ENCODE results near the gene DNAJB6. TPM values are rescaled to one million over a fixed set of nuclear protein-coding genes. Genes with fewer than 3 reads are reported as not detected.

The DNAJB6 gene
- total and polyA plus RNA-seq, 5 donors: 154 to 183 (median 170) TPM

- H3K27me3 ChIP-seq (ENCODE audit: control insufficient read depth, insufficient read depth): no peaks in the 10 kb centered on the region
- H3K4me3 ChIP-seq (ENCODE audit: low read length): no peak overlapping the region
- peak overlapping the region; percentile 65 for H3K27ac ChIP-seq (ENCODE audit: low read length)
- no peaks in the 10 kb centered on the region for H3K9me3 ChIP-seq (ENCODE audit: control insufficient read depth, low read length)
- peaks cover 16% of the 10 kb centered on the region for H3K4me1 ChIP-seq (ENCODE audit: control insufficient read depth, insufficient read depth, low read length)
- WGBS: 35% methylated on average over 23 of the region's 23 CpGs
- intact Hi-C loops (cut with DNase I): no loop called here
- peak; percentile 86 to 93 (median 90) for DNase-seq
- peak; percentile 87 to 88 for ATAC-seq
Observed at GRCh38 chr7:157386979-157387800, 50.4 kb downstream of the DNAJB6 start.

GRCh38 chr7:157388301-157388700 lies 51.5 kb downstream of the DNAJB6 start:
- intact Hi-C loops (cut with DNase I): no loop called here
- no peak for DNase-seq
- H3K4me3 ChIP-seq (ENCODE audit: low read length): no peak overlapping the region
- ATAC-seq: no peak
- H3K27me3 ChIP-seq (ENCODE audit: control insufficient read depth, insufficient read depth): no peaks in the 10 kb centered on the region
- H3K27ac ChIP-seq (ENCODE audit: low read length): no peak overlapping the region
- H3K4me1 ChIP-seq (ENCODE audit: control insufficient read depth, insufficient read depth, low read length): peaks cover 16% of the 10 kb centered on the region
- 93% methylated on average over 5 of the region's 5 CpGs for WGBS
- no peaks in the 10 kb centered on the region for H3K9me3 ChIP-seq (ENCODE audit: control insufficient read depth, low read length)

- Histone ChIP-seq H3K4me3 (ENCODE audit: low read length) (no peak overlapping the region), H3K27ac (ENCODE audit: low read length) (peak overlapping the region; percentile 39), H3K9me3 (ENCODE audit: control insufficient read depth, low read length) (no peaks in the 10 kb centered on the region), H3K4me1 (ENCODE audit: control insufficient read depth, insufficient read depth, low read length) (peaks cover 16% of the 10 kb centered on the region), H3K27me3 (ENCODE audit: control insufficient read depth, insufficient read depth) (no peaks in the 10 kb centered on the region)
- 54% methylated on average over 19 of the region's 19 CpGs for WGBS
- peak in 1 of 3 donors; percentile 52 for DNase-seq
- intact Hi-C loops (cut with DNase I): no loop called here
- peak; percentile 29 to 59 for ATAC-seq
Observed at GRCh38 chr7:157389951-157390730, 53.3 kb downstream of the DNAJB6 start.

GRCh38 chr7:157391036-157391710 lies 54.4 kb downstream of the DNAJB6 start:
- H3K27me3 ChIP-seq (ENCODE audit: control insufficient read depth, insufficient read depth): no peaks in the 10 kb centered on the region
- peaks cover 16% of the 10 kb centered on the region for H3K4me1 ChIP-seq (ENCODE audit: control insufficient read depth, insufficient read depth, low read length)
- WGBS: 83% methylated on average over 15 of the region's 15 CpGs
- H3K27ac ChIP-seq (ENCODE audit: low read length): peak overlapping the region; percentile 43
- H3K4me3 ChIP-seq (ENCODE audit: low read length): no peak overlapping the region
- intact Hi-C loops (cut with DNase I): no loop called here
- DNase-seq: no peak
- H3K9me3 ChIP-seq (ENCODE audit: control insufficient read depth, low read length): no peaks in the 10 kb centered on the region
- no peak for ATAC-seq

GRCh38 chr7:157392256-157393037 lies 55.6 kb downstream of the DNAJB6 start:
- no peak overlapping the region for H3K27ac ChIP-seq (ENCODE audit: low read length)
- no peaks in the 10 kb centered on the region for H3K9me3 ChIP-seq (ENCODE audit: control insufficient read depth, low read length)
- DNase-seq: no peak
- no peaks in the 10 kb centered on the region for H3K27me3 ChIP-seq (ENCODE audit: control insufficient read depth, insufficient read depth)
- peaks cover 13% of the 10 kb centered on the region for H3K4me1 ChIP-seq (ENCODE audit: control insufficient read depth, insufficient read depth, low read length)
- WGBS: 77% methylated on average over 20 of the region's 20 CpGs
- intact Hi-C loops (cut with DNase I): no loop called here
- no peak overlapping the region for H3K4me3 ChIP-seq (ENCODE audit: low read length)
- no peak for ATAC-seq

- H3K9me3 ChIP-seq (ENCODE audit: control insufficient read depth, low read length): no peaks in the 10 kb centered on the region
- 91% methylated on average over 20 of the region's 20 CpGs for WGBS
- ATAC-seq (no peak), DNase-seq (no peak)
- H3K4me1 ChIP-seq (ENCODE audit: control insufficient read depth, insufficient read depth, low read length): peaks cover 24% of the 10 kb centered on the region
- H3K27me3 ChIP-seq (ENCODE audit: control insufficient read depth, insufficient read depth): no peaks in the 10 kb centered on the region
- H3K4me3 ChIP-seq (ENCODE audit: low read length): no peak overlapping the region
- H3K27ac ChIP-seq (ENCODE audit: low read length): no peak overlapping the region
- intact Hi-C loops (cut with DNase I): no loop called here
Observed at GRCh38 chr7:157394246-157395191, 57.7 kb downstream of the DNAJB6 start.

- intact Hi-C loops (cut with DNase I): no loop called here
- 76% methylated on average over 2 of the region's 2 CpGs for WGBS
- peaks cover 18% of the 10 kb centered on the region for H3K4me1 ChIP-seq (ENCODE audit: control insufficient read depth, insufficient read depth, low read length)
- H3K9me3 ChIP-seq (ENCODE audit: control insufficient read depth, low read length): no peaks in the 10 kb centered on the region
- H3K27ac ChIP-seq (ENCODE audit: low read length): no peak overlapping the region
- H3K27me3 ChIP-seq (ENCODE audit: control insufficient read depth, insufficient read depth): no peaks in the 10 kb centered on the region
- DNase-seq: no peak
- no peak overlapping the region for H3K4me3 ChIP-seq (ENCODE audit: low read length)
- no peak for ATAC-seq
Observed at GRCh38 chr7:157395206-157395605, 58.4 kb downstream of the DNAJB6 start.

GRCh38 chr7:157396316-157397035 lies 59.7 kb downstream of the DNAJB6 start:
- peak in 1 of 2 donors; percentile 9 for ATAC-seq
- Histone ChIP-seq H3K27ac (ENCODE audit: low read length) (no peak overlapping the region), H3K9me3 (ENCODE audit: control insufficient read depth, low read length) (no peaks in the 10 kb centered on the region), H3K4me1 (ENCODE audit: control insufficient read depth, insufficient read depth, low read length) (peaks cover 12% of the 10 kb centered on the region), H3K4me3 (ENCODE audit: low read length) (no peak overlapping the region), H3K27me3 (ENCODE audit: control insufficient read depth, insufficient read depth) (no peaks in the 10 kb centered on the region)
- no peak for DNase-seq
- 90% methylated on average over 20 of the region's 20 CpGs for WGBS
- intact Hi-C loops (cut with DNase I): no loop called here

GRCh38 chr7:157397036-157397720 lies 60.4 kb downstream of the DNAJB6 start:
- Histone ChIP-seq H3K4me3 (ENCODE audit: low read length) (no peak overlapping the region), H3K27me3 (ENCODE audit: control insufficient read depth, insufficient read depth) (no peaks in the 10 kb centered on the region), H3K4me1 (ENCODE audit: control insufficient read depth, insufficient read depth, low read length) (peaks cover 11% of the 10 kb centered on the region), H3K27ac (ENCODE audit: low read length) (peak overlapping the region; percentile 78), H3K9me3 (ENCODE audit: control insufficient read depth, low read length) (no peaks in the 10 kb centered on the region)
- ATAC-seq (peak; percentile 9 to 14), DNase-seq (peak in 1 of 3 donors; percentile 44)
- intact Hi-C loops (cut with DNase I): no loop called here
- 85% methylated on average over 31 of the region's 31 CpGs for WGBS
